Measurements from ENCODE around the gene PLEKHJ1. TPM values are rescaled to one million over a fixed set of nuclear protein-coding genes. Genes with fewer than 3 reads are reported as not detected.

Gene PLEKHJ1
- total RNA-seq, 1 experiment from 2014 or later = 189 TPM

- H3K4me1 Mint-ChIP-seq = no peaks in the 10 kb centered on the region
- H3K4me3 Mint-ChIP-seq = no peak overlapping the region
- no peaks in the 10 kb centered on the region for H3K9me3 Mint-ChIP-seq
- H3K27ac Mint-ChIP-seq = peak overlapping the region; percentile 57; the same call in 1 of the 2 replicates
- peaks cover 40% of the 10 kb centered on the region for H3K36me3 Mint-ChIP-seq
- POLR2A ChIA-PET = no interaction called here
- CTCF ChIA-PET = interaction anchor here (0.9 to 2.2 kb wide), 3 partner anchors 14 to 102 kb away, joined by 3 to 13 read pairs (median 7); no protein-coding TSS in a partner anchor
- no peaks in the 10 kb centered on the region for H3K27me3 Mint-ChIP-seq (ENCODE audit: low read depth)
- TF ChIP-seq ETV6 (CRISPR knock-in tag; IDR thresholded peaks at IDR 0.05) (no peak), TCF7 (CRISPR knock-in tag; IDR thresholded peaks at IDR 0.05; ENCODE audit: low read depth) (no peak), GABPB1 (CRISPR knock-in tag; IDR thresholded peaks at IDR 0.05) (peak; percentile 36; the same call in 1 of the 2 replicates)
- ATAC-seq = no peak
- DNase-seq (ENCODE audit: low spot score) = no peak
These were observed 23.0 kb downstream of the PLEKHJ1 start for GRCh38 chr19:2212861-2213711.

- Mint-ChIP-seq H3K4me1 (no peaks in the 10 kb centered on the region), H3K27ac (peak overlapping the region; percentile 84; the same call in 1 of the 2 replicates), H3K36me3 (peaks cover 34% of the 10 kb centered on the region), H3K4me3 (no peak overlapping the region), H3K9me3 (no peaks in the 10 kb centered on the region), H3K27me3 (ENCODE audit: low read depth) (no peaks in the 10 kb centered on the region)
- POLR2A ChIA-PET = no interaction called here
- CTCF ChIA-PET = interaction anchor here (1.4 to 1.8 kb wide), 2 partner anchors 12 to 55 kb away, joined by 4 to 7 read pairs; no protein-coding TSS in a partner anchor
- TF ChIP-seq FOXJ3 (CRISPR knock-in tag; IDR thresholded peaks at IDR 0.05; ENCODE audit: borderline replicate concordance) (no peak), MAX (CRISPR knock-in tag; IDR thresholded peaks at IDR 0.05) (no peak)
- ATAC-seq (no peak), DNase-seq (ENCODE audit: low spot score) (no peak)
These were observed 25.0 kb downstream of the PLEKHJ1 start for GRCh38 chr19:2210987-2211740.

GRCh38 chr19:2210206-2210605 is 25.9 kb downstream of the PLEKHJ1 start:
- CTCF ChIA-PET = interaction anchor here (1.4 kb wide), 1 partner anchor 11 kb away, joined by 4 read pairs; no protein-coding TSS in a partner anchor
- DNase-seq (ENCODE audit: low spot score) (no peak), ATAC-seq (no peak)
- H3K9me3 Mint-ChIP-seq = no peaks in the 10 kb centered on the region
- TF ChIP-seq NFE2L1 (CRISPR knock-in tag; IDR thresholded peaks at IDR 0.05) (no peak), IRF1 (CRISPR knock-in tag; IDR thresholded peaks at IDR 0.05) (no peak), ZNF138 (CRISPR knock-in tag; conservative IDR thresholded peaks at IDR 0.05) (no peak), FOXK1 (CRISPR knock-in tag; IDR thresholded peaks at IDR 0.05) (no peak), PRRX2 (CRISPR knock-in tag; IDR thresholded peaks at IDR 0.05) (no peak)
- TF ChIP-seq, protein P1, sequence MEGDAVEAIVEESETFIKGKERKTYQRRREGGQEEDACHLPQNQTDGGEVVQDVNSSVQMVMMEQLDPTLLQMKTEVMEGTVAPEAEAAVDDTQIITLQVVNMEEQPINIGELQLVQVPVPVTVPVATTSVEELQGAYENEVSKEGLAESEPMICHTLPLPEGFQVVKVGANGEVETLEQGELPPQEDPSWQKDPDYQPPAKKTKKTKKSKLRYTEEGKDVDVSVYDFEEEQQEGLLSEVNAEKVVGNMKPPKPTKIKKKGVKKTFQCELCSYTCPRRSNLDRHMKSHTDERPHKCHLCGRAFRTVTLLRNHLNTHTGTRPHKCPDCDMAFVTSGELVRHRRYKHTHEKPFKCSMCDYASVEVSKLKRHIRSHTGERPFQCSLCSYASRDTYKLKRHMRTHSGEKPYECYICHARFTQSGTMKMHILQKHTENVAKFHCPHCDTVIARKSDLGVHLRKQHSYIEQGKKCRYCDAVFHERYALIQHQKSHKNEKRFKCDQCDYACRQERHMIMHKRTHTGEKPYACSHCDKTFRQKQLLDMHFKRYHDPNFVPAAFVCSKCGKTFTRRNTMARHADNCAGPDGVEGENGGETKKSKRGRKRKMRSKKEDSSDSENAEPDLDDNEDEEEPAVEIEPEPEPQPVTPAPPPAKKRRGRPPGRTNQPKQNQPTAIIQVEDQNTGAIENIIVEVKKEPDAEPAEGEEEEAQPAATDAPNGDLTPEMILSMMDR (IDR thresholded peaks at IDR 0.05) = no peak
- no peaks in the 10 kb centered on the region for H3K27me3 Mint-ChIP-seq (ENCODE audit: low read depth)
- H3K4me3 Mint-ChIP-seq = no peak overlapping the region
- H3K36me3 Mint-ChIP-seq = peaks cover 30% of the 10 kb centered on the region
- no peak overlapping the region for H3K27ac Mint-ChIP-seq
- no peaks in the 10 kb centered on the region for H3K4me1 Mint-ChIP-seq
- POLR2A ChIA-PET = no interaction called here

- Mint-ChIP-seq H3K4me1 (no peaks in the 10 kb centered on the region), H3K27ac (no peak overlapping the region), H3K27me3 (ENCODE audit: low read depth) (no peaks in the 10 kb centered on the region), H3K4me3 (no peak overlapping the region), H3K36me3 (peaks cover 29% of the 10 kb centered on the region), H3K9me3 (no peaks in the 10 kb centered on the region)
- no peak for DNase-seq (ENCODE audit: low spot score)
- ChIA-PET CTCF (interaction anchor here (1.0 to 1.3 kb wide), 2 partner anchors 10 to 12 kb away, joined by 7 to 9 read pairs; no protein-coding TSS in a partner anchor), POLR2A (no interaction called here)
- ATAC-seq = no peak
- TF ChIP-seq, protein P2, sequence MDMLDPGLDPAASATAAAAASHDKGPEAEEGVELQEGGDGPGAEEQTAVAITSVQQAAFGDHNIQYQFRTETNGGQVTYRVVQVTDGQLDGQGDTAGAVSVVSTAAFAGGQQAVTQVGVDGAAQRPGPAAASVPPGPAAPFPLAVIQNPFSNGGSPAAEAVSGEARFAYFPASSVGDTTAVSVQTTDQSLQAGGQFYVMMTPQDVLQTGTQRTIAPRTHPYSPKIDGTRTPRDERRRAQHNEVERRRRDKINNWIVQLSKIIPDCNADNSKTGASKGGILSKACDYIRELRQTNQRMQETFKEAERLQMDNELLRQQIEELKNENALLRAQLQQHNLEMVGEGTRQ (CRISPR knock-in tag; IDR thresholded peaks at IDR 0.05) = no peak
- TF ChIP-seq OVOL2 (CRISPR knock-in tag; IDR thresholded peaks at IDR 0.05; ENCODE audit: borderline replicate concordance) = no peak
- TF ChIP-seq PRRX2 (CRISPR knock-in tag; IDR thresholded peaks at IDR 0.05) = no peak
- TF ChIP-seq, protein P3, sequence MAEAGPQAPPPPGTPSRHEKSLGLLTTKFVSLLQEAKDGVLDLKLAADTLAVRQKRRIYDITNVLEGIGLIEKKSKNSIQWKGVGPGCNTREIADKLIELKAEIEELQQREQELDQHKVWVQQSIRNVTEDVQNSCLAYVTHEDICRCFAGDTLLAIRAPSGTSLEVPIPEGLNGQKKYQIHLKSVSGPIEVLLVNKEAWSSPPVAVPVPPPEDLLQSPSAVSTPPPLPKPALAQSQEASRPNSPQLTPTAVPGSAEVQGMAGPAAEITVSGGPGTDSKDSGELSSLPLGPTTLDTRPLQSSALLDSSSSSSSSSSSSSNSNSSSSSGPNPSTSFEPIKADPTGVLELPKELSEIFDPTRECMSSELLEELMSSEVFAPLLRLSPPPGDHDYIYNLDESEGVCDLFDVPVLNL (CRISPR knock-in tag; IDR thresholded peaks at IDR 0.05; ENCODE audit: borderline replicate concordance, low read depth) = no peak
- no peak for TF ChIP-seq ETV6 (CRISPR knock-in tag; IDR thresholded peaks at IDR 0.05)
- TF ChIP-seq CREM (CRISPR knock-in tag; IDR thresholded peaks at IDR 0.05) = no peak
These were observed 26.7 kb downstream of the PLEKHJ1 start for GRCh38 chr19:2209408-2209807.

All from WTC11 (cell line).